HepG2 (cell line): ENCODE results near the gene COBL. TPM values are rescaled to one million over a fixed set of nuclear protein-coding genes. Genes with fewer than 3 reads are reported as not detected.

Experiments
- ATAC-seq: fragments of 200-7000 bp; cut with Tn5 transposase; 3 replicates; pipeline ENCODE4 v1.9.1; 2020; ENCODE audit warnings: mild to moderate bottlenecking, moderate library complexity
- BruUV-seq: library from RNA; stranded (reverse); fragments of 400-500 nt; replicated peaks from 2 replicates; lab custom pipeline; 2021; lab: Mats Ljungman, UMichigan
- CTCF ChIA-PET: fragments of 300-600 bp; formaldehyde crosslinking; extraction: SDS; loops from one replicate; lab custom pipeline; 2021; ENCODE audit warnings: low total read pairs, inconsistent platforms, low intra/inter-chr PET ratio; lab: Yijun Ruan, JAX
- POLR2A ChIA-PET: fragments of 350-600 bp; sonication (Branson Sonifier 250); formaldehyde crosslinking; loops from one replicate; lab custom pipeline; 2020; ENCODE audit warnings: antibody characterized with exemption, inconsistent platforms; lab: Yijun Ruan, JAX
- DNase-seq: peaks from one replicate; pipeline ENCODE4 v3.0.0-alpha.2; 2015; ENCODE audit warnings: low spot score
- FAIRE-seq: peaks from 3 replicates; lab custom pipeline; 2011; peaks lifted over from hg19 to GRCh38; lab: Jason Lieb, UNC
- H2AFZ ChIP-seq: one replicate; pipeline ENCODE4 v1.6.1; 2011; ENCODE audit warnings: low read length, inconsistent platforms
- H3K27ac ChIP-seq: fragments of 300-600 bp; 3 replicates; pipeline ENCODE4 v1.8.0; 2011; ENCODE audit warnings: mixed run types, mild to moderate bottlenecking, mixed read lengths, low read length, inconsistent platforms; ENCODE audit not compliant: insufficient read depth; ENCODE audit errors: extremely low read length
- H3K27me3 ChIP-seq, 2 experiments: fragments of 200-600 bp in 1 of 2; 2 replicates in 1 of 2; 3 replicates in 1 of 2; pipeline versions ENCODE4 v1.6.0 to v1.8.0; 2011; ENCODE audit warnings: low read length in 2 of 2, mild to moderate bottlenecking in 2 of 2, moderate library complexity in 2 of 2, inconsistent platforms in 1 of 2; ENCODE audit not compliant: insufficient read depth in 2 of 2, control insufficient read depth in 1 of 2
- H3K36me3 ChIP-seq, 2 experiments: fragments of 200-600 bp in 1 of 2; replicated peaks in 1 of 2; 2 replicates in 1 of 2; 3 replicates in 1 of 2; pipeline versions ENCODE4 v1.5.1 to v1.8.0; 2011; ENCODE audit warnings: low read length in 2 of 2, inconsistent platforms in 1 of 2; ENCODE audit not compliant: insufficient read depth in 2 of 2, control insufficient read depth in 1 of 2
- H3K4me1 ChIP-seq: 2 replicates; pipeline ENCODE4 v1.5.1; 2012; ENCODE audit warnings: low read length, inconsistent platforms; ENCODE audit not compliant: insufficient read depth
- H3K4me2 ChIP-seq: 2 replicates; pipeline ENCODE4 v1.6.0; 2011; ENCODE audit warnings: low read depth, low read length, inconsistent platforms
- H3K4me3 ChIP-seq, 3 experiments: fragments of 200-600 bp in 1 of 3; sonication (generic), shearing (Covaris generic) in 1 of 3; replicated peaks in 1 of 3; 2 replicates each; pipeline ENCODE4 v1.5.1; 2011 to 2016; ENCODE audit warnings: low read length in 3 of 3, inconsistent platforms in 2 of 3, low read depth in 2 of 3, mild to moderate bottlenecking in 2 of 3, control low read depth in 1 of 3, mixed read lengths in 1 of 3; ENCODE audit not compliant: insufficient read depth in 1 of 3
- H3K79me2 ChIP-seq: one replicate; pipeline ENCODE4 v1.6.1; 2011; ENCODE audit warnings: low read length, inconsistent platforms; ENCODE audit not compliant: insufficient read depth
- H3K9ac ChIP-seq: 2 replicates; pipeline ENCODE4 v1.6.0; 2011; ENCODE audit warnings: mild to moderate bottlenecking, low read depth, low read length, inconsistent platforms; ENCODE audit not compliant: insufficient read depth
- H3K9me3 ChIP-seq: 2 replicates; pipeline ENCODE4 v1.5.1; 2012; ENCODE audit warnings: mild to moderate bottlenecking, low read length
- H4K20me1 ChIP-seq: 2 replicates; pipeline ENCODE4 v1.6.0; 2011; ENCODE audit warnings: inconsistent platforms, mild to moderate bottlenecking, low read length, moderate library complexity; ENCODE audit not compliant: insufficient read depth
- ATF7 ChIP-seq, 2 experiments: fragments of 450-650 bp in 1 of 2; sonication (generic) in 1 of 2; formaldehyde crosslinking in 1 of 2; IDR thresholded peaks; 2 replicates each; pipeline versions ENCODE4 v1.4.0 to v1.6.1; 2016 to 2020; ENCODE audit warnings: antibody characterized with exemption in 1 of 2, mild to moderate bottlenecking in 1 of 2, missing genetic modification reagents in 1 of 2
- CEBPB ChIP-seq: IDR thresholded peaks from 2 replicates; pipeline ENCODE4 v1.6.1; 2011; ENCODE audit warnings: low read depth, low read length, improper control_type of control experiment, borderline replicate concordance
- MATR3 ChIP-seq: sonication (generic); formaldehyde crosslinking; IDR thresholded peaks from 2 replicates; pipeline ENCODE4 v1.4.0; 2020; ENCODE audit warnings: missing genetic modification reagents
- NFIB ChIP-seq: sonication (generic); formaldehyde crosslinking; IDR thresholded peaks from 2 replicates; pipeline ENCODE4 v1.9.0; 2021; ENCODE audit warnings: missing genetic modification reagents, mild to moderate bottlenecking, borderline replicate concordance
- PHF5A ChIP-seq: IDR thresholded peaks from one replicate; pipeline ENCODE4 v1.6.1; 2018; ENCODE audit warnings: low read depth, missing genetic modification reagents; ENCODE audit not compliant: unreplicated experiment
- PPARG ChIP-seq: conservative IDR thresholded peaks from 2 replicates; pipeline ENCODE4 v1.6.1; 2016; ENCODE audit warnings: missing biosample characterization, missing genetic modification reagents
- STAG1 ChIP-seq: sonication (generic); formaldehyde crosslinking; IDR thresholded peaks from 2 replicates; pipeline ENCODE4 v1.4.0; 2020; ENCODE audit warnings: missing genetic modification reagents
- ZNF17 ChIP-seq: sonication (generic); formaldehyde crosslinking; IDR thresholded peaks from 2 replicates; pipeline ENCODE4 v1.5.0; 2020; ENCODE audit warnings: mild to moderate bottlenecking, missing genetic modification reagents
- ZNF484 ChIP-seq: sonication (generic); formaldehyde crosslinking; IDR thresholded peaks from 2 replicates; pipeline ENCODE4 v1.5.1; 2020; ENCODE audit warnings: mild to moderate bottlenecking, low read depth, missing genetic modification reagents, borderline replicate concordance
- ZNF709 ChIP-seq: sonication (generic); formaldehyde crosslinking; IDR thresholded peaks from 2 replicates; pipeline ENCODE4 v1.5.0; 2020; ENCODE audit warnings: mild to moderate bottlenecking, missing genetic modification reagents
- WGBS: methylation state at CpG from one replicate; pipeline ENCODE4 v1.1.6; 2017; ENCODE audit warnings: low lambda C conversion rate; 5-methylcytosine and 5-hydroxymethylcytosine counted together
- in situ Hi-C: cut with HindIII; loops from 2 replicates; pipeline ENCODE4 v1.10.0; 2017; ENCODE audit warnings: low pct_unique_long_range_greater_than_20kb; ENCODE audit not compliant: extremely low pct_ligation_motif_present
- intact Hi-C: fragments of 100-400 bp; cut with micrococcal nuclease; formaldehyde crosslinking; loops from one replicate; pipeline ENCODE4 v1.10.0; 2022; ENCODE audit not compliant: unreplicated experiment
- polyA plus RNA-seq, 8 experiments: library from polyadenylated mRNA; depleted of rRNA in 3 of 8; stranded (reverse) in 7 of 8; unstranded in 1 of 8; fragments of >200 nt; fragmentation: Illumina TruSeq in 4 of 8; extraction: Trizol in 4 of 8; gene quantifications; 2 replicates each; pipeline versions ENCODE4 v1.2.1 to v1.2.3, GENCODE V29; 2011 to 2016; ENCODE audit warnings: low read depth in 4 of 8, missing spikeins in 1 of 8, mixed read lengths in 1 of 8; ENCODE audit not compliant: insufficient read depth in 1 of 8
- total RNA-seq, 5 experiments: library from RNA; depleted of rRNA; stranded (reverse); fragments of >200 nt; fragmentation: Illumina TruSeq; extraction: Trizol; gene quantifications; 2 replicates each; pipeline ENCODE4 v1.2.3, GENCODE V29; 2016; ENCODE audit warnings: low read depth in 1 of 5
- TF ChIP-seq, protein P1 (sequence below): sonication (generic); formaldehyde crosslinking; IDR thresholded peaks from 2 replicates; pipeline ENCODE4 v1.4.0; 2020; ENCODE audit warnings: mild to moderate bottlenecking, missing genetic modification reagents

The COBL gene
- total and polyA plus RNA-seq, 2 of the 13 experiments (the other 11 are each of a cell fraction or from before 2014, with no cell fraction given) = 3.8 to 4.9 TPM

GRCh38 chr7:51072281-51072680, 244.3 kb downstream of the COBL start (continued):
- TF ChIP-seq, protein P1, sequence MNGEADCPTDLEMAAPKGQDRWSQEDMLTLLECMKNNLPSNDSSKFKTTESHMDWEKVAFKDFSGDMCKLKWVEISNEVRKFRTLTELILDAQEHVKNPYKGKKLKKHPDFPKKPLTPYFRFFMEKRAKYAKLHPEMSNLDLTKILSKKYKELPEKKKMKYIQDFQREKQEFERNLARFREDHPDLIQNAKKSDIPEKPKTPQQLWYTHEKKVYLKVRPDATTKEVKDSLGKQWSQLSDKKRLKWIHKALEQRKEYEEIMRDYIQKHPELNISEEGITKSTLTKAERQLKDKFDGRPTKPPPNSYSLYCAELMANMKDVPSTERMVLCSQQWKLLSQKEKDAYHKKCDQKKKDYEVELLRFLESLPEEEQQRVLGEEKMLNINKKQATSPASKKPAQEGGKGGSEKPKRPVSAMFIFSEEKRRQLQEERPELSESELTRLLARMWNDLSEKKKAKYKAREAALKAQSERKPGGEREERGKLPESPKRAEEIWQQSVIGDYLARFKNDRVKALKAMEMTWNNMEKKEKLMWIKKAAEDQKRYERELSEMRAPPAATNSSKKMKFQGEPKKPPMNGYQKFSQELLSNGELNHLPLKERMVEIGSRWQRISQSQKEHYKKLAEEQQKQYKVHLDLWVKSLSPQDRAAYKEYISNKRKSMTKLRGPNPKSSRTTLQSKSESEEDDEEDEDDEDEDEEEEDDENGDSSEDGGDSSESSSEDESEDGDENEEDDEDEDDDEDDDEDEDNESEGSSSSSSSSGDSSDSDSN = no peak
- no peak for TF ChIP-seq STAG1 (CRISPR knock-in tag)
- TF ChIP-seq MATR3 (CRISPR knock-in tag) = no peak
- no peak for TF ChIP-seq PHF5A
- TF ChIP-seq PPARG = no peak
- TF ChIP-seq, all 625 proteins: peak for 0

DNA sequence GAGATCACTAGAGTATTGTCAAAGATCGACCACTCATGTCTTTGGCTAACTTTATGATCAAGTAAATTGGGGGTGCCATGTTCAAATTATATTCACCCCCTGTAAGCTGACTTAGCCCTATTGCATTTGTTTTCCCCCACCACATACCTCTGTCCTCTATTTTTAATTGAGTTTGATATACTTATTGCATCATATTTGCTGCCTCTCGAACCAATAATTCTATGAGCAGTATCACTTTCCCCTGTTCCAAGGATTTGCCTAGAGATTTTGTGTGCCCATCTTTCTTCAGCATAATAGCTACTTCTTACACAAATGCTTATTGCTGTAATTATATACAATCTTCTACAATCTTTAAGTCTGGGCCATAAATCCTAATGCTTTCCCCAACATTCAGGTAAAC, 245.2 kb downstream of the COBL start:
- no peaks in the 10 kb centered on the region for H3K27me3 ChIP-seq
- no peak for FAIRE-seq
- in situ Hi-C loops = no loop called here
- no peaks in the 10 kb centered on the region for H3K9me3 ChIP-seq
- H3K79me2 ChIP-seq = no peaks in the 10 kb centered on the region
- POLR2A ChIA-PET = interaction anchor here (0.7 kb wide), 1 partner anchor 244 kb away, joined by 3 read pairs; no protein-coding TSS in a partner anchor
- no peak overlapping the region for H2AFZ ChIP-seq
- no peak overlapping the region for H3K4me2 ChIP-seq
- H3K36me3 ChIP-seq = no peaks in the 10 kb centered on the region
- no peak for DNase-seq
- no peak for ATAC-seq
- H4K20me1 ChIP-seq = no peaks in the 10 kb centered on the region
- no peak overlapping the region for H3K27ac ChIP-seq
- WGBS = 90% methylated on average over 2 of the region's 2 CpGs
- CTCF ChIA-PET = no interaction called here
- intact Hi-C loops = no loop called here
- peak; percentile 24; the same call in 1 of the 2 replicates for TF ChIP-seq CEBPB
- no peak for TF ChIP-seq ZNF484 (CRISPR knock-in tag)
- TF ChIP-seq NFIB = no peak
- no peak for TF ChIP-seq ZNF709 (CRISPR knock-in tag)
- 0 out of 2 replicates have a peak, but pooled peaks have one; percentile 19 for TF ChIP-seq ATF7 (IDR thresholded peaks at IDR 0.05)
- TF ChIP-seq ATF7 (CRISPR knock-in tag; IDR thresholded peaks at IDR 0.05) = no peak
- no peak for TF ChIP-seq ZNF17
- no peak overlapping the region for H3K4me3 ChIP-seq
- H3K9ac ChIP-seq = no peak overlapping the region
- peaks cover 9% of the 10 kb centered on the region for H3K4me1 ChIP-seq
- no TSS peak for BruUV-seq
